AG04450 (cell line): ENCODE data around the gene PREX1. TPM values are rescaled to one million over a fixed set of nuclear protein-coding genes. Genes with fewer than 3 reads are reported as not detected.

Source experiments
- CTCF ChIA-PET: fragments of 300-600, 350-600 bp; formaldehyde crosslinking; extraction: SDS; loops from one replicate; lab custom pipeline; 2022; ENCODE audit warnings: antibody characterized with exemption, inconsistent platforms; lab: Charles Lee
- POLR2A ChIA-PET: fragments of 350-600 bp; formaldehyde crosslinking; extraction: SDS; loops from one replicate; lab custom pipeline; 2021; ENCODE audit warnings: antibody characterized with exemption, inconsistent platforms; lab: Yijun Ruan, JAX
- DNase-seq: peaks from one replicate; pipeline ENCODE4 v3.0.0-alpha.2; 2011; ENCODE audit warnings: low read depth, low spot score
- H3K27ac ChIP-seq: one replicate; pipeline ENCODE4 v1.5.1; 2012; ENCODE audit warnings: low read depth, low read length, control low read depth
- H3K27me3 ChIP-seq: one replicate; pipeline ENCODE4 v1.6.0; 2012; ENCODE audit warnings: low read length; ENCODE audit not compliant: control insufficient read depth, insufficient read depth
- H3K4me3 ChIP-seq: 2 replicates; pipeline ENCODE4 v1.5.1; 2011; ENCODE audit warnings: mild to moderate bottlenecking, low read depth, low read length, control low read depth
- H3K9me3 ChIP-seq: 2 replicates; pipeline ENCODE4 v1.5.1; 2012; ENCODE audit warnings: low read length; ENCODE audit not compliant: control insufficient read depth, insufficient read depth
- polyA plus RNA-seq: library from polyadenylated mRNA; depleted of rRNA; stranded (reverse); fragments of >200 nt; gene quantifications from 2 replicates; pipeline ENCODE4 v1.2.3, GENCODE V29; 2011
- TF ChIP-seq, protein P1 (sequence below): IDR thresholded peaks from 2 replicates; pipeline ENCODE4 v1.5.1; 2011; ENCODE audit warnings: low read depth, low read length, control low read depth, inconsistent platforms

Gene PREX1
- polyA plus RNA-seq, 1 experiment: 0.69 TPM

DNA sequence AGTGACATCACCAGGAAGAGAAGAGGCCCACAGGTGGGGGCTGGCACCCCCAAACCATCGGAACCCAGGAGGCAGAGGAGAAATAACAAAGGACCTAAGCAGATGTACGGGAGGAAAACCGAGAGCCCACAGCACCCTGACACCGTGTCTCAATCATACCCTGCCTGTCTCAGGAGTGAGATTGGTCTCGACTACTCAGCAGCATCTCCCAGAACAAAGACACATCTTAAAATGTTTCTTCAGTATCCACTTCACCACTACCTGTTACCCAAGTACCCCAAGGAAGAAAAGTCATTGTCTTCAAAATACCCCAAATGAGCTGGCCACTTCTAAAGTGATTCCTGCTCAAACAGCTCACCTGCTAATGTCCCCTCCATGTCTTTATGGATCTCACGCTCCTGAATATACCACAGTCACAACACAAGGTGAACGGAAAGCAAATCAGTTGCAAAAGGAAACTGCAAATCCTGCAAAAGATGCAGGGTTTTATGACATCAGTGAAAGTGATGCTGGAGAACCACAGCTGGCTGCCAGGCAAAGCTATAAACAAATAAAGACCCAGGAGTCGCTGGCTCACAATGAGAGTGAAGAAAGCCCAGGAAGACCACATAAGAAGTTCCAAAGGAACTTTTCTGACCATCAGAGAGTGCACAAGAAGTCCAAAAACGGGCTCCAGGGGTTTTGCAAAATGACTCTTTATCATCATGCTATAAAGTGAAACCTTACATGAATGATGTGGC, 44.1 kb downstream of the PREX1 start:
- TF ChIP-seq, protein P1, sequence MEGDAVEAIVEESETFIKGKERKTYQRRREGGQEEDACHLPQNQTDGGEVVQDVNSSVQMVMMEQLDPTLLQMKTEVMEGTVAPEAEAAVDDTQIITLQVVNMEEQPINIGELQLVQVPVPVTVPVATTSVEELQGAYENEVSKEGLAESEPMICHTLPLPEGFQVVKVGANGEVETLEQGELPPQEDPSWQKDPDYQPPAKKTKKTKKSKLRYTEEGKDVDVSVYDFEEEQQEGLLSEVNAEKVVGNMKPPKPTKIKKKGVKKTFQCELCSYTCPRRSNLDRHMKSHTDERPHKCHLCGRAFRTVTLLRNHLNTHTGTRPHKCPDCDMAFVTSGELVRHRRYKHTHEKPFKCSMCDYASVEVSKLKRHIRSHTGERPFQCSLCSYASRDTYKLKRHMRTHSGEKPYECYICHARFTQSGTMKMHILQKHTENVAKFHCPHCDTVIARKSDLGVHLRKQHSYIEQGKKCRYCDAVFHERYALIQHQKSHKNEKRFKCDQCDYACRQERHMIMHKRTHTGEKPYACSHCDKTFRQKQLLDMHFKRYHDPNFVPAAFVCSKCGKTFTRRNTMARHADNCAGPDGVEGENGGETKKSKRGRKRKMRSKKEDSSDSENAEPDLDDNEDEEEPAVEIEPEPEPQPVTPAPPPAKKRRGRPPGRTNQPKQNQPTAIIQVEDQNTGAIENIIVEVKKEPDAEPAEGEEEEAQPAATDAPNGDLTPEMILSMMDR: no peak
- H3K27me3 ChIP-seq: peaks cover 3% of the 10 kb centered on the region
- CTCF ChIA-PET: no interaction called here
- no peaks in the 10 kb centered on the region for H3K9me3 ChIP-seq
- POLR2A ChIA-PET: interaction anchor here (0.5 kb wide), 1 partner anchor 10 kb away, joined by 3 read pairs; no protein-coding TSS in a partner anchor
- H3K4me3 ChIP-seq: no peak overlapping the region
- no peak overlapping the region for H3K27ac ChIP-seq
- DNase-seq: no peak

GRCh38 chr20:48782901-48783308, 44.9 kb downstream of the PREX1 start:
- ChIA-PET CTCF (no interaction called here), POLR2A (no interaction called here)
- Histone ChIP-seq H3K4me3 (no peak overlapping the region), H3K9me3 (no peaks in the 10 kb centered on the region), H3K27me3 (peaks cover 3% of the 10 kb centered on the region), H3K27ac (no peak overlapping the region)
- TF ChIP-seq, protein P1: no peak
- no peak for DNase-seq

DNA sequence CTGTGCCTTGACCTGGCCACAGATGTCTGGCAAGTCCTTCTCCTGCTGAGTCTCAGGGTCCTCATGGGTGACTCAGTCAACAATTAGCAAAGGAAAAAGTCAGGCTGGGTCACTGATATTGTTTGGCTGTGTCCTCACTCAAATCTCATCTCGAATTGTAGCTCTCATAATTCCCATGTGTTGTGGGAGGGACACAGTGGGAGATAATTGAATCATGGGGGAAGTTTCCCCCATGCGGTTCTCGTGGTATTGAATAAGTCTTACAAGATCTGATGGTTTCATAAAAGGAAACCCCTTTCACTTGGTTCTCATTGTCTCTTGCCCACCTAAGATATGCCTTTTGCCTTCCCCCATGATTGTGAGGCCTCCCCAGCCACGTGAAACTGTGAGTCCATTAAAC, 45.7 kb downstream of the PREX1 start:
- CTCF ChIA-PET: no interaction called here
- Histone ChIP-seq H3K27me3 (peaks cover 3% of the 10 kb centered on the region), H3K9me3 (no peaks in the 10 kb centered on the region), H3K27ac (no peak overlapping the region), H3K4me3 (no peak overlapping the region)
- TF ChIP-seq, protein P1: no peak
- DNase-seq: no peak
- POLR2A ChIA-PET: no interaction called here

DNA sequence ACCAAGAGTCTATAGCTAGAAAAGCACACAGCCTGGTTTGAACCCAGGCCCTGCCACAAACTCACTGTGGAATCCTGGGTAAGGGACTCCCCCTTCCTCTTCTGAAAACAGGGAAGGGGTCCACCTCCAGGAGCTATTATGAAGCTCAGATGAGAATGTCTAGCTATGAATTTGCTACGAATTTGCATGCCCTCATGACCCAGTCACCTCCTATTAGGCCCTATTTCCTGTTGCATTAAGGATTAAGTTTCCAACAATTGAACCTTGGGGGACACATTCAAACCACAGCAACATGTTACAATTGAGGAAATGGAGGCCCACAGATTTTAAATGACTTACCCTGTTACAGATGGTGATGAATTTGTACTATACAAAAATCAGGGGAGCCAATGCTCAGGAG, 46.2 kb downstream of the PREX1 start:
- no peak for DNase-seq
- TF ChIP-seq, protein P1: no peak
- Histone ChIP-seq H3K4me3 (no peak overlapping the region), H3K27ac (no peak overlapping the region), H3K27me3 (peaks cover 3% of the 10 kb centered on the region), H3K9me3 (no peaks in the 10 kb centered on the region)
- ChIA-PET POLR2A (no interaction called here), CTCF (no interaction called here)

- ChIA-PET CTCF (no interaction called here), POLR2A (no interaction called here)
- Histone ChIP-seq H3K27ac (no peak overlapping the region), H3K4me3 (no peak overlapping the region), H3K27me3 (peaks cover under 1% of the 10 kb centered on the region), H3K9me3 (peaks cover 11% of the 10 kb centered on the region)
- TF ChIP-seq, protein P1: no peak
- no peak for DNase-seq
These were observed 48.4 kb downstream of the PREX1 start for GRCh38 chr20:48779435-48779834.
